ENCODE measurements around the gene CRHR2.

The CRHR2 gene

DNA sequence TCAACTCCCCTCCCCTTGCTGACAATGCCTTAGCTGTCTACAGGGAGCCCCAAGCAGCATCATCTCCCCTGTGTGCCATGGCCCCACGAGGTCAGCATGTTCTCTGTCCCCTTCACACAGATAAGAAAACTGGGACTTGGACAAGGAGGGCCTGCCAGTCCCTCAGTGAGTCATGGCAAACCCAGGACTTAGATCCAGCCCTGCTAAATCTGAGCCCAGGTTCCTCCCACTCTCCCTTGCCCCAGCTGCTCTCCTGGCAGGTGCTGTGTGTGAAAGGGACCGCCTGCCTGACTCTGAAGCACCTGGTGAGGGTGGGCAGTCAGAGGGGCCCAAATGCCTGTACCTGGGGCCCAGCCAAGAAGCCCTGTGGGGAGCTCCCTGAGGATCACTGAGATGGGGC, 7.4 kb downstream of the CRHR2 start:
- DNase-seq = peak in 1 of 3 experiments; percentile 28

DNA sequence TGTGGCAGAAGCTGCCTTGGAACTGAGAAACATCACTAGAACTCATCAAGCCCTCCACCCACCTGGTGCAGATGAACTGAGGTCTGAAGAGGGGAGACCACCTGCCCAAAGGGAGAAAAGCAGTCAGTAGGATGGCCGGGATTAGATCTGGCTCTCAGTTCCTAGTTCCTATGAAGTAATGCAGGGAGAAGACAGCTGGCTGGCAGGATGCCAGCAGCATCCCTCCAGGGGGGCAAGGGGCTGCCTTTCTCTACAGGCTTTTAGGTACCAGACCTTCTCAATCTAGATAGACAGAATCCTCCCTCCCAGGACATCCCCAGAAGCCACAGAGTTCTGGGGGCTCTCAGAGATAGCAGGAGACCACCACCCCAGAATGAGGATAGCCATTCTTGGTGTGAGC, 7.8 kb downstream of the CRHR2 start:
- DNase-seq = peak in 1 of 3 experiments; percentile 32

DNA sequence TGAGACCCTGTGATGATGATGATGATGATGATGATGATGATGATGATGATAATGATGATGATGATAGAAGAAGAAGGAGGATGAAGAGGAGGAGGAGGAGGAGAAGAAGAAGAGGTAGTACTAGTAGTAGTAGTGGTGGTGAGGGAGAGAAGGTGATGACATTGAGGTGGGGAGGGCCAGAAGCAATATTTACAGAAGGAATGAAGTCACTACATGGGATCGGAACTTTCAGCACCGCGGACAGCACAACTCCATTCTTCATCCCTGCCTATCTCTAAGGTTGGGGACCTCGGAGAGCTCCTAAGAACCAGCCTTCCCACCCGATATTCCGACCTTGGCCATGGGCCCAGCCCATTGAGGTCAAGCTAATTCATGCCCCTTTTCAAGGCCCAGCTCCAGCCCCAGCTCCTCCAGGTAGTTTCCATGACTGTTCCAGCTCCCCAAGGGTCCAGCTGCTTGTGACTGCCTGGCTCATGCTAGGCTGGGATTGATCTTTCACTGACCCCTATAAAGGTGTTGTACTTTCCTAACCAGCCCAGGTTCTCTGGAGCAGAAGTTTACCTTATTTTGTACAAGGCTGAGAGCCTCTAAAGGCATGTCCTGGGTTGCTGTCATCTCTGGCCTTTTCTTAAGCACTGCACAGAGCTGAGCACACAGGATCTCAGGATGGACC, 10.3 kb downstream of the CRHR2 start:
- DNase-seq = no peak

DNA sequence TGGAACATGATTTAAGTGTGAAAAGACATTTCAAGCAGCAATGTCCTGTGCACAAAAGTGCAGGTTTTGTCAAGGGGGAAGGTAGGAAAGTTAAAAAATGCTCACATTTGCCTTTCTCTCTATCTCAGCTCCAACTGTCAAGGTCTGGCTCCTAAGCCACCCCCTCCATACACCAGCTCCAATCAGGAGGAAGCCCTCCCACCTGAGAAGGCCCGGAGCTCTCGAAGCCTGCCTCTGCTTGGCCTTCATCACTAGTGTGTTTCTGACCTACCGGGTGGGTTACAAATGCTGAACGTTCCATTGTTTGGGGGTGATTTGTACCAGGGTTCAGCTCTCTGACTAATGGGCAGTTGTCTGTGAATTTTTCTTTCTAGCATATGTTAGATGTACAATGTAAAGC, 14.2 kb downstream of the CRHR2 start:
- no peak for DNase-seq

DNA sequence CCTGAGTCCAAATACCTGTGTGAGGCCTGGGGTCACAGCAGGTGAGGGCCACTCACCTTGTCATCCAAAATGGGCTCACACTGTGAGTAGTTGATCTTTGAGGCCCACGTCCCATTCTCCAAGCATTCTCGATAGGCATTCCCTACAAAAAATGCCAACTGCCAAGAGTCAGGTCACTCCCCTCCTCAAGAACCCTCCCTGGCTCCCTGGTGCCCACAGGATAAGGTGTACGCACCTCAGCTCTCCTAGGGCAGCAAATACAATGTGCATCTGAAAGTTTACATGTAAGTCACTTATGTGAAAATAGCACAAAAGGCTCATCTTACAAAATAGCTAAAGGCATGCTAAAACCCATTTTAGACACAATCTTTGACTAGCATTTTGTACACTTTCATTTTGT, 15.1 kb downstream of the CRHR2 start:
- DNase-seq = no peak

DNA sequence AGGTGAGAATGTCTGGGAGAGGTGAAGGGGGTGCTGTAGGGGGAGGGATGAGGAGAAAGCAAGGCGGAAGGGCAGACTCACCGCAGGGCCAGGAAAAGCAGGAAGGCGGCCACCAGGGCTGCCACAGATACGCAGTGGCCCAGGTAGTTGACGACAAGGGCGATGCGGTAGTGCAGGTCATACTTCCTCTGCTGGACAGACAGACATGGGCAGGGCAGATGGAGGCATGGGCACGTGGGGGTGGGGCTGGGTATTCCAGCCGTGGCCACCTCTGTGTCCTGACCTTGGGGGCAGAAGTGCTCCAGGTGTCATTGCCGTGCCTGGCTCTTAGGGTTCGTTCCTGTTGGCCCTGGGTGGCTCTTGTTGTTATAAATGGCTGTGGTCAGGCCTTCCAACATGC, 16.8 kb downstream of the CRHR2 start:
- no peak for DNase-seq

DNA sequence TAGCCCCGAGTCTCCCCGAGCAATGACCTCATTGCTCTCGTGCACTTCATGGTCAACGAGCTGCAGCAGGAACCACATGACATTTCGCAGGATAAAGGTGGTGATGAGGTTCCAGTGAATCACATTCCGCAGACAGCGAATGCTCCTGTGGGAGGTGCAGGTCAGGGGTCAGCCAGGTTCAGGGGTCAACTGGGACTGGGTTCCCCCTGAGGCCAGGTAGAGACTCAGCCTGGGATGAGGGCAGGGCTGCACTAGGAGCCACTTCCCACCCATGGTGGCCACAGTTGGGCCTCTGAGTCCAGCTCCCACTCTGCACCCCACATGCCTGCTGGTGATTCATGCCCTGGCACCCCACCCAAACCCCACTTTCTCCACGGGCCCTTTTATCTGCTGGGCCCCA, 17.2 kb downstream of the CRHR2 start:
- DNase-seq = no peak

DNA sequence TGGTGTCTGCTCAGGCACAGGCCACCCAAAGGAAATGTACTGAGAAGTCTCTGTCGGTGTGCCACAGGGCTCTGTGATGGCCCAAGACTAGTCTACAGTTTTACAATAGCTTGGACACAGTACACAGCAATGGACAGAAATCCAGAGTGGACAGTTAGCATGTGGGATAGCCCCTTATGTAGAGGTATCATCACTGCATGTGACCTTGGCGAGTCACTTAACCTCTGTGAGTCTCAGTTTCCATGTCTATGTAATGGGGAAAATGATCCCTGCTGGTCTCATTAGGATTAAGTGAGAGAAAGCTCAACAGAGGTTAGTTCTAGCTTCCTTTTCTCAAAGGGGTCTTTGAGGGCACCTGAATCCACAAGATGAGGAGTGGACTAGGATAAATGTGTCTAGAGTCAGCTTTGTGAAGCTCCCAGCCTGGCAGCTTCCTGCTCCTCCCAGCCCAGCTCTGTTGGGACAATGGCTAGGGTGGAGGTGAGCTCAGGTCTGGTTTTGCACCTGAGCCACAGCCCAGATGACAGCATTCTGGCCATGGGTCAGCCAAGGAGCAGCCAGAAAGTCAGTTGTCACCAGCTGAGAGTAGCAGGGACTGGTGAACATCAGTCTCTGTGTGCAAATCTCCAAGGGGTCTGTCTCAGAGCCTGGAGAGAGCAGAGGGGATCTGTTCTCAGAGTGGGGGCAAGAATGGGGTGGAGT, 17.9 kb downstream of the CRHR2 start:
- DNase-seq = no peak

DNA sequence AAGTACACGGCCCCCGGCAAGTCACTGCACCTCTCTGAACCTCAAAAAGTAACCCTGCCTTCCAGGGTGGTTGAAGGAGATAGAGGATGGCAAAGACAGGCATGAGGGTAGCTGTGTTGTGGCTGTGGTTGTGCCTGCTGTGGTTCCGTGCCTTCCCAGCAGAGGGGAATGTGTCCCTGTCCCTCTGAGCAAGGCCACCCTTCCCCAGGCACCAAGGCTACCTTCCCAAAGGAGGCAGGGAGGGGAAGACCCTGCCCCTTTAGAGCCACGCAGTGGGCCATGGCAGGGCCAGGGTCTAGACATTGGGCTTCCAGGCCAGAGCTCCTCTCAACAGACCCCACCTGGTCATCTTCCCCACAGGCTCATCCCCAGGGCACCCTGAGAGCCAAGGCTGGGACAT, 18.8 kb downstream of the CRHR2 start:
- no peak for DNase-seq

DNA sequence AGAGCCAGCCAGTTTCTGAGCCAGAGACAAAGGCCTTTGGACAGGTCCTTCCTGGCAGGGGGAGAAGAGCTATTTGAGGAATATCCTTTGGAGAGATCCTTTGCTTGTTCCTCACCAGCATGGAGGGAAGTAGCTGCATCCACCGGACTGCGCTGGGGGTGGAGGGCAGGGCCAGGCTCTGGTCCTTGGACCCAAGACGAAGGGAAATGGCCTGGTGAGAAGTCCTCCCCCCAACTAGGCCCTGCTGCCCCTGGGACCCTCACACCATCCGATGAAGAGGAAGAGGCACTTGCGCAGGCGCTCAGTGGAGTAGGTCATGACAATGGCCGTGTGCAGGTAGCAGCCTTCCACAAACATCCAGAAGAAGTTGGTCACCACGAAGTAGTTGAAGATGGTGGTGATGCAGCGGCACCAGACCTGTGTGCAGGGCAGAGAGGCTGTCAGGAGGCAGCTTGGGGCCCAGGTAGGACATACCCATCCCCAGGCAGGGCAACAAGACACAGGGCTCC, 19.8 kb downstream of the CRHR2 start:
- DNase-seq = no peak

DNA sequence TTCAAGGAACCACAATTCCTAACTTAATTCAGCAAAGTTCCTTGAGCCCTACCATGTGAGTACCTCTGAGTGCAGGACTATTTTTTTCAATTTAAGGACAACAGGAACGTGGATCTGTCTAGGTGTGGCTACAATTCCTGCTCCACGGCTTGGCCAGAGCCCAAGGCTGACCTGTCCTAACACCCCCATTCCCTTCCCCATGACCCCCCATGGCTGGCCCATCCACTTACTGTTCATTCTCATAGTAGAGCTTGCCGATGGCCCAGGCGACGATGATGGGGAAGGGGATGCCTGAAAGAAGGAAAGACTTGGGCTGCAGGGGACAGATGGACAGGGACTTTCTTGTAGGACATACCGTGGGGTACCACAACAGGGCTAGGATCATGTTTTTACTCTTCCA, 20.3 kb downstream of the CRHR2 start:
- DNase-seq = no peak

DNA sequence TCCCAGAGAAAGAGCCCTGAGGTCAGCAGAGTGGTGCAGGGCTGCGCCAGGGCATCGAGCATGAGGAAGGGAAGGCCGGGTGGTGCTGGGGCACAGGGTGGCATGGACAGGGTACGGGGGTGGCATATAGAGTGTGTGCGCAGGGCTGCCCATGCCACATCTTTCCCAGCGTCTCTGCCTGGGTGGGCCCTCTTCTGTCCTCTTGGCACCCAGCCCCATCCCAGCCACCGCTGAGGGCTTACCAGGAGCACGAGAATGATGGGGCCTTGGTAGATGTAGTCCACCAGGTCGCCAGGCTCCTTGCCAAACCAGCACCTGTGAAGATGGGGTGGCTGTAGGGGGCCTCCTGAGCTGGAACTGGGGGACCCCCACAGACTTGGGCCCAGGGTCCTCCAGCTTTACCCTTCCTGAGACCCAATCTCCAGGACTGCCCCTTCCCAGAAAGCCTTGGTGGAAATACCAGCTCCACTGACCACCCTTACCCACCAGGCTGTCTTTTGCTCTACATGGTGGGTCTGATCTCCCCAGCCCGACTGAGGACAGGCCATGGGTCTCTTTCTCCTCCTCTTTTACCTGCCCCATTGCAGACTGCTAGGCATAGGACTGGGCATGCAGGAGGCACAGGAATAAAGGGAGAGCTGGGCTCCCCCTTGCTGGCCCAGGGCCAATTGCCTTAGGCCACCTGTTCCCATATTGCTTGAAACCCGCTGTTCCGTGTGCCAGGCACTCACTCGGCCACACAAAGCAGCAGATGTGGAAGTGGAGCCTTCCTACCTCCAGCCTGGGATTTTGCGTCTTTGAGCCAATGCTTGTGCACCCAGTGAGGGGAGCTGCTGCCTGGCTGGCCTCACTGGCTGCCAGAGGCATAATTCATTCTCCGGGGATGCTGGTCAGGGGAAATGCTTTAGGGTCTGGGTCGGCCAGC, 21.7 kb downstream of the CRHR2 start:
- peak in 2 of 3 experiments; percentile 74 to 91 for DNase-seq

DNA sequence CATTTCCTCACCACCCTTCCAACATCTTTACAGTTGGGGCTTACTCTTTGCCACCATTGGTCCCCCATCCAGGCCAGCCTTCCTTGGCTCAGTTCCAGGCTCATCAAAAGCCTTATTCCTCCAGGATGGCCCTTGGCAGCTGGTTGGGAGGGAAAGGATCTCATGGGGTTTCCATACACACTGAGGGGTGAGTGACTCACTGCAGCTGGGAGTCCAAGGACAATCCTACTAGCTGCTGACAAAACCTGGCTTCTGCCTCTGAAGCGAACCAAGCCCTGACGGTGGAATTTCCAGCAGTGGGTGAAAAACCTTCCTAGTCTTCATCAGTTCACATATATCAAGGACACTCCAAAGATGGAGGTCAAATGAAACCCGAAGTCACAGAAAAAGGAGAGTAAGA, 22.9 kb downstream of the CRHR2 start:
- peak in 1 of 3 experiments; percentile 21 for DNase-seq

DNA sequence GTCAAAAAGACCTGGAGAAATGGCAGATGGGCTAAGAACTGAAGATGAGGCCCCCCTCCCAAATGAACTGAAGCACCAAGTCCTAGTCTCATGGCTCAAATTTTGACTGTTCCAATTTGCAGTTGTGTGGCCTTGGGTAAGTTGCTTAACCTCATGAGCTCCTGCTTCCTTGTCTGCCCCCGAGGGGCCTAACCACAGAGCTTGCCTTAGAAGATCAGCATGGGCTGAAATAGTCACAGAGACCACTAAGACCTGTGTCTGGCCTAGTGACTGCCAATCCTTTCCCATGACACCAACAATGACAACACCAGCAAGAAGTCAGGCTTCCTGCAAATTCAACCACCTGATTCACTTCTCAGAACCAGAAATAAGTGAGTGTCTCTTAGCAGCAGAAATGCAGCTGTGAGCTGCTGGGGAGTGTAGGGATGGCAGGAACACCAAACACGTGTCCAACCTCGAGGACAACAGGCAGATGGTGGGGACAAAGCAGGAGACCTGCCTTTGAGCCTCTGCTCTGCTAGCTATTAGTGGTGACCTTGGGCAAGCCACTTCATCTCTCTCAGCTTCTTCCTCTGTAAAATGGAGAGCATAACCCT, 23.7 kb downstream of the CRHR2 start:
- DNase-seq = no peak

DNA sequence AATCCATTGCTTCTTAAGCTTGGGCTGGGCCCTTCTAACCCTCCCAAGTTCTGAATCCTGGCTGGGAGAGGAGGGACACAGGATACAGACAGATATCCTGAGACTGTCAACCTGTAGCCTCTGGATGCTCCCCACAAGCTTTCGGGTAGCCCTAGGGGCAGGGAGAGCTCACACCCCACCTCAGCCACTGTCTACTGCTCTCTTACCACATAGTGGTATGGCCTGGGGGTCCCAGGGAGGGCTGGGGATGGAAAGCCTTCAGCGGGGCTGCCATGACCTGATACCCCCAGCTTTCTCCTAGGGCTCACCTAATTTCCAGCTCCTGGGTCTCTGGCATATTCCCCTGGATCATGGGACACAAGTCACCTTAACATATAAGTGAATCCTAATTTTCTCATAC, 25.1 kb downstream of the CRHR2 start:
- no peak for DNase-seq

DNA sequence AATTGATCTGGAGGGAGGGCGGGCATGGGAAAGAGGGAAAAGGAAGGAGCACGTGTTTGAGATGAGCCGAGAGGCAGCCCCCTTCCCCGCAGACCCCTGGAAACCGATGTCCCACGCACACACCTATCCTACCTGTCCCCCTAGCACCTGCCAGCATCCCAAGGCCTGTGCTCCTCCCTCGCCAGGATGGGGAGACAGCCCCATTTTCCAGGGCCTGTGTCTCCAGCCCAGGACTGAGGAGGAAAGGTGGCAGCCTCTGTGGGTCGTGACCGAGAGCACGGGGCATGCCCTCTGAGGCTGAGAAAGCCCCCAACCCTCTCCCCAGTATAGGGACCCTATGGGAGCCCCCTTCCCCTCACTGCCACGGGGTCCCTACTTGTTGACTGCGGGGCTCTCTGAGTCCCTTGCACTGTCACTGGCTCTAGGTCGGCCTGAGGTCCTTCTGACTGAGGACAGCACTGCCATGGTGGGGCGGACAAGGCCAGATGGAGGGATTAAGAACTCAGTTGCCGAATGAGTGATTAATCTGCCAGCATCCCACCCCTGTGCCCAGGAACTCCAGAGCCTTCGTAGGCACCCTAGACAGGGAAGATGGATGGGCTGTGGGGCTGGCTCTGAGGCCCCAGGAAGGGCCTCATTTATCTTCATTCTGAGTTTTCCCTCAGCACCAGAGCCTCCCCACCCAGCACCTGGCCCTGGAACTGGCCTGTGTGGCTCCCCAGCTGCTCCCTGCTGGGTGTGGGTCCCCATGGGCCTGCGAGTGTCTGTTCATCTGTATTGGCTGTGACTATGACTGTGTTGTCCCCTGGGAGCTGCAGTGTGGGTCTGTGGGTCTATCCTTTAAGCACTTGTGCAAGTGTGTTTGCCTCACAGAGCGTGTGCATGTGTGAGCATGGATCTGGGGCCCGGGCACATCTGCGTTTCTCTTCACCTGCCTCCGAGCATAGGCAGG, 26.0 kb downstream of the CRHR2 start:
- no peak for DNase-seq

DNA sequence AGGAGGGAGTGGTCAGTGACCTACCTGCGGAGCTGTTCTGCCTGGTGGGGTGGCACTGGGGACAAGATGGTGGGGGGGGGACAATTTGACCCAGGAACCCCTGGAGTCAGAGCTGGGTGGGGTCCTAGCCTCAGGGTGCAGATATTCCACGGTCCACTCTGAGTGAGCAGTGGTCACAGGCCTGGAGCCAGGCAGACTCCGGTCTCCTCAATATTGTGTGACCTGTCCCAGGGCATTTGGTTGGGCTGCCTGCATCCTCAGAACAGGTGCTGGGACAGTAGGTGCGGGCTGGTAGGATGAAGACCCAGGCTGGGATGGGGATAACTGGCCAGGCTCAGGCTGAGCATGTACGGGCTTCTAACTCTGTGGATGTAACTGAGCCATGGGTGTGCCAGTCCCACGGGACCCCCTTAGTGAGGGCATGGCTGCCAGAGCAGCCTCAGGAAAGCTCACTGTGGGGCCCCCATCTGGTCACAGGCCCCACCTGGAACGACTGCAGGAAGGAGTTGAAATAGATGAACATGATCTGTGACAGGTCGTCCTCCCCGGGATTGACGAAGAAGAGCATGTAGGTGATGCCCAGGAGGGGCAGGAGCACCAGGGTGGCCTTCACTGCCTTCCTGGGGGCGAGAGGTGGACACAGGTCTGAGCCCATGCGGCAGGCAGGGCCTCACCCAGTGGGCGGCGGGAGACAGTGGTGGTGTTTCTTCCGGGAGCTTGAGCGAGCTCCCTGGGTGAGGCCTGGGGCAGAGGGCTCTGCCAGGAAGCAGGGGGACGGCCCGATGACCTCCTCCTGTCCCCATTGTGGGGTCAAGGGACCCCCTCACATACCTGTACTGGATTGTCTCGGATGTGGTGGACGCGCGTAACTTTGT, 26.9 kb downstream of the CRHR2 start:
- DNase-seq = no peak

DNA sequence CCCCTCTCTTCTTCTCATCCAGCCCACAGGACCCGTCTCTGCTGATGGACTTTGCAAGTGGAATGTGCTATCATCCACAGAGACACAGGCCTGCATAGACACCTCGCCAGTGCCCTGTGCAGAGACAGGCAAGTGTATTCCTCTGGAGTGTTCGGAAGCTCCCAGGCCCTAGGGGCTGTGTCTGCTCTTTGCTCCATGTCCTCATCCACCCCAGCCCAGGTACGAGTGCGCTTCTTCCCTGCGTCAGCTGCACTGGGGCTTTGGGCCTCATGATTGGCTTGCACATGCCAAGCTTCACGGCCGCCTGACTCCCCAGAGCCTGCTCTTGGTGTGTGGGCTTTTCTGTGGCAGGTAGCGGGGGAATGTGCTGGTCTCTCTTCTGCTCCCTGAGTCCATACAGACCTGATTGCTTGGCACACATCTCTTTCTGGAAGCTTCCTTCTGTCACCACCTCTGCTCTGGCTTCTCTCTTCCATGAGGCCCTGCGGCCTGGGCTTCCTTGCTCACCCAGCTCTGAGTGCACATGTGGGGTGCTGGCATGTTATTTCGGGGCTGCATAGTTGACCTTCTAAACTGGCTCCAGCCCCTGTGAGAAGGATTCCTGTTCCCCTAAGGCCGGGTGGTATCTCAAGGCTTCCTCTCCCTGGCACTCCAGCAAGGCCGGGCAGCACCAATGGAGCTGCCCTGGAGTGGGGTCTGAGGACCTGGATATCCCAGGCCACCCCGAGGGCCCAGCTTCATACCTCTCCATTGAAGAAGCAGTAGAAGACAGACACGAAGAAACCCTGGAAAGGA, 27.8 kb downstream of the CRHR2 start:
- DNase-seq = no peak

DNA sequence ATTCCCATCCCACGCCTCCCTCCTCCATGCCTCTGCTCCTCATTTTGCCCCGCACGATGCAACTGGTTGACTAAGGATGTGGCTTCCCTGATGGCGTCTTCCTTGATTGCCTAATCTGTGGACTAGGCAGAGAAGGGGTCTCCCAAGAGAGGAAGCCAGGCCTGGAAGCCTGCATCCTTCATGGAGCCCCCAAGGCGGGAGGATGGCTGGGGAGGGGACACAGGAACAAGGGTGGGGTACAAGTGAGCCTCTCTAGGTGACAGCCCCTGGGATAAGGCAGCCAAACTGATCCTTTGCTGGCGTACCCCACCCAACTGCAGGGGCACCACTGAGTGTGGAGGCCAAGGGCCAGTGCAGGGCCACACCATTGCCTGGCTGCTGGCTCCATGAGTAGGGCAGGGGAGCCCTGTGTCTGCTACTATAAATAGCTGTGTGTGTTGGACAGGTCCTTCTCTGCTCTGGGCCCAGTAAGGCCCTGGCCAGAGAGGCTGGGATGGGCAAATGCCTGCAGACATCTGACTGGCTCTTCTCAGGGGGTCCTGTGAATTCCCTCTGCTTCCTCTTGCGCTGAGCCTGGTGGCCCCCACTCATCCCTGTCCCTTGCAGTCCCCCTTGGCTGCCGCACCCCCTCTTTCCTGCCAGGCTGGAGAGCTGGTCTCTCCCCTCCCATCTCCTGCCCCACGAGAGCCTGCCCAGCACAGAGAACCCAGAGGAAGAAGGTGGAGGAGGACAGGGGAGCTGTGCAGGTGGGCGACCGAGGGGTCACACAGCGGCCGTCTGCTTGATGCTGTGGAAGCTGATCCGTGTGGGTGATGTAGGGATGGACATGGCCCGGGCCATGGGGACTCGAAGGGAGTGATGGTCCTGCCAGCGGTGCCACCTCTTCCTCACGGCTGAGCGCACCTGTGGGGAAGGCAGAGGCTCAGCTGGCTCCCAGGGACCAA, 29.3 kb downstream of the CRHR2 start:
- DNase-seq = no peak
